Measurements from ENCODE around the gene DEAF1.

Gene DEAF1

GRCh38 chr11:625636-626268, 69.3 kb downstream of the DEAF1 start:
- DNase-seq (ENCODE audit: low spot score) = no peak
- in situ Hi-C loops (cut with MboI; ENCODE audit: low sequenced_read_pairs, unreplicated experiment) = no loop called here
- TF ChIP-seq CTCF (IDR thresholded peaks at IDR 0.05; ENCODE audit: borderline replicate concordance, control extremely low read depth, extremely low read depth, insufficient read depth, missing control alignments) = no peak

- TF ChIP-seq CTCF (IDR thresholded peaks at IDR 0.05; ENCODE audit: borderline replicate concordance, control extremely low read depth, extremely low read depth, insufficient read depth, missing control alignments) = no peak
- DNase-seq (ENCODE audit: low spot score) = no peak
- in situ Hi-C loops (cut with MboI; ENCODE audit: low sequenced_read_pairs, unreplicated experiment) = no loop called here
Measured at GRCh38 chr11:624705-625635, 70.1 kb downstream of the DEAF1 start, which contains the start of gene CDHR5. CDHR5 (minus strand) TSS chr11:624955; CDS start chr11:624902, 53 bp downstream.

DNA sequence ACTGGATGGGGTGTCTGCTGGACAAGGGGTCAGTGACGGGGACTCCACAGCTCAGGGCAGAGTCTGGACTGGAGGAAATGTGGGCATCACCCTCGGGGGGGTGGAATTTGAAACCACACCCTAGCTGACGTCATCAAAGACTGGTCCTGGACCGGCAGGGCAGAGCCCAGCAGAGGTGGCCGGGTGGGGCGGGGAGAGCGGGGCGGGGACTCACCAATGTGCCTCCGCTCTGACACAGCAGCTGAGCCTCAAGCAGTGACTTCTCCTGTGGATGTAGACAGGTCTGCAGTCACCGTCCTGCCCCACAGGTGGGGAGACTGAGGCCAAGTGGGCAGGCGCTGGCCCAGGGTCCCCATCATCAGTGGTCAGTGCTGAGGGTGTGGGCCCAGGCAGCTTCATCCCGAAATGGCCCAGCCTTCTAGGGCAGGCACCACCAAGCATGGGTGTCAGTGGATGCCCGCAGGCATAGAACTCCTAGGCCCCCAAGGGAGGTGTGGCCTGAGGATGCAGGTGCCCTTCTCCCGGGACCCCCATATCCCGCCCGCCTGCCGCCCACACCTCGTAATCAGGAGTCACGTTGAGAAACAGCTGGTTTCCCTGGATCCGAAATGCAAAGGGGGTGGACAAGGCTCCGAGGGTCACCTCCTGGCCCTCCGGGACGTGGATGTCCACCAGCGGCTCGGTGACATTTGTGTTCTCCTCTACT, 70.9 kb downstream of the DEAF1 start:
- no peak for TF ChIP-seq CTCF (IDR thresholded peaks at IDR 0.05; ENCODE audit: borderline replicate concordance, control extremely low read depth, extremely low read depth, insufficient read depth, missing control alignments)
- in situ Hi-C loops (cut with MboI; ENCODE audit: low sequenced_read_pairs, unreplicated experiment) = no loop called here
- no peak for DNase-seq (ENCODE audit: low spot score)

DNA sequence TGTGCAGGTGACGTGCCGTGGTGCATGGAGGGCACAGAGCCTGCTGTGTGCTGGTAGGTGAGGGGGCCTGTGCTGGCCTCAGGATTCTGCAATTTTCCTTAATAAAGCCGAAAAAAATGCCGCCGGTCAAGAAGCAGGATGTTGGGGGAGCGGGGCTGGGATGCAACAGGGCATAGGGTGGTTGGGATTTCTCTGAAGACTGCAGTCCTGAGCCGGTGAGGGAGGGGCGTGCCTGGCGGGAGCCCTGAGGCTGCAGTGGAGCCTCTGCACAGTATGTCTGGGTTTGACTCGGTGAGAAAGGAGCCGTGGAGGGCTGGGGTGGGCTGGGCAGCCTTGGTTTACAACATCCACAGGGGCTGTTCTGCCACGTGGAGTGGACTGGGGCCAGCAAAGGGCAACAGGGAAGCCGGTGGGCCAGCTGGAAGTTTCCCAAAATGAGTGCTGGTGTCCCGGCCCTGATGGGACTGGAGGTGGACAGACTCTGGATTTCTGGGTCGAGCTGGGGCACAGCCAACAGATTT, 71.6 kb downstream of the DEAF1 start:
- no peak for DNase-seq (ENCODE audit: low spot score)
- in situ Hi-C loops (cut with MboI; ENCODE audit: low sequenced_read_pairs, unreplicated experiment) = no loop called here
- no peak for TF ChIP-seq CTCF (IDR thresholded peaks at IDR 0.05; ENCODE audit: borderline replicate concordance, control extremely low read depth, extremely low read depth, insufficient read depth, missing control alignments)

DNA sequence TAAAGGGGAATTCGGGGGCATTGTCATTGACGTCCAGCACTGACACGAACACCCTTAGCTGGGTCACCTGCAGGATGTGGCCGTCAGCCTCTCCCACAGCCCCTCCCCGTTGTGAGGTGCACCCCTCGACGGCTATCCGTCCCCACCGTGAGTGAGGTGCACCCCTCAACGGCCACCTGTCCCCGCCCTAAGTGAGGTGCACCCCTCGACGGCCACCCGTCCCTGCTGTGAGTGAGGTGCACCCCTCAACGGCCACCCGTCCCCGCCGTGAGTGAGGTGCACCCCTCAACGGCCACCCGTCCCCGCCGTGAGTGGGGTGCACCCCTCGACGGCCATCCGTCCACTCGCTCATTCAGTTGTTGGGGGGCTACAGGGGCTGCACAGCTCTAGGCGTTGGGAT, 73.2 kb downstream of the DEAF1 start:
- TF ChIP-seq CTCF (IDR thresholded peaks at IDR 0.05; ENCODE audit: borderline replicate concordance, control extremely low read depth, extremely low read depth, insufficient read depth, missing control alignments) = no peak
- no peak for DNase-seq (ENCODE audit: low spot score)
- in situ Hi-C loops (cut with MboI; ENCODE audit: low sequenced_read_pairs, unreplicated experiment) = no loop called here
